Liver (tissue), 3 donors: Measurements from ENCODE around the gene GRK5.

ENCODE experiments used
- EGR1 ChIP-seq, 2 donors: IDR thresholded peaks; 2 replicates each; pipeline ENCODE4 v1.6.1; 2016 to 2018; ENCODE audit warnings: antibody characterized with exemption in 2 of 2, low read depth in 2 of 2
- GABPA ChIP-seq, 2 donors: IDR thresholded peaks in 1 of 2; conservative IDR thresholded peaks in 1 of 2; 2 replicates each; pipeline ENCODE4 v1.6.1; 2016; ENCODE audit warnings: antibody characterized with exemption in 2 of 2, mild to moderate bottlenecking in 1 of 2, moderate library complexity in 1 of 2
- HNF4A ChIP-seq, 2 donors: conservative IDR thresholded peaks; 2 replicates each; pipeline ENCODE4 v1.6.1; 2016; ENCODE audit warnings: antibody characterized with exemption in 2 of 2, mild to moderate bottlenecking in 2 of 2
- JUND ChIP-seq, 2 donors: IDR thresholded peaks; 2 replicates each; pipeline ENCODE4 v1.6.1; 2016; ENCODE audit warnings: antibody characterized with exemption in 2 of 2
- RAD21 ChIP-seq, 2 donors: IDR thresholded peaks; 2 replicates each; pipeline ENCODE4 v1.6.1; 2016; ENCODE audit warnings: antibody characterized with exemption in 2 of 2, mild to moderate bottlenecking in 2 of 2
- SP1 ChIP-seq: IDR thresholded peaks from 2 replicates; pipeline ENCODE4 v1.6.1; 2018; ENCODE audit warnings: antibody characterized with exemption, mild to moderate bottlenecking
- TAF1 ChIP-seq: conservative IDR thresholded peaks from 2 replicates; pipeline ENCODE4 v1.6.1; 2016; ENCODE audit warnings: antibody characterized with exemption, mild to moderate bottlenecking
- YY1 ChIP-seq: IDR thresholded peaks from 2 replicates; pipeline ENCODE4 v1.6.1; 2016; ENCODE audit warnings: antibody characterized with exemption, mild to moderate bottlenecking
- TF ChIP-seq, protein P1 (sequence below): IDR thresholded peaks from 2 replicates; pipeline ENCODE4 v1.6.1; 2016; ENCODE audit warnings: antibody characterized with exemption
- TF ChIP-seq, protein P2 (sequence below): fragments of 150-350 bp; IDR thresholded peaks from 2 replicates; pipeline ENCODE4 v1.5.1; 2017; ENCODE audit warnings: improper control_type of control experiment, low read depth, low read length; ENCODE audit not compliant: missing input control
- TF ChIP-seq, protein P3 (sequence below): IDR thresholded peaks from 2 replicates; pipeline ENCODE4 v1.6.1; 2016; ENCODE audit warnings: antibody characterized with exemption, mild to moderate bottlenecking
- TF ChIP-seq, protein P4 (sequence below): IDR thresholded peaks from 2 replicates; pipeline ENCODE4 v1.6.1; 2016; ENCODE audit warnings: antibody characterized with exemption
- donor health status: healthy.
- donor health status: healthy.

DNA sequence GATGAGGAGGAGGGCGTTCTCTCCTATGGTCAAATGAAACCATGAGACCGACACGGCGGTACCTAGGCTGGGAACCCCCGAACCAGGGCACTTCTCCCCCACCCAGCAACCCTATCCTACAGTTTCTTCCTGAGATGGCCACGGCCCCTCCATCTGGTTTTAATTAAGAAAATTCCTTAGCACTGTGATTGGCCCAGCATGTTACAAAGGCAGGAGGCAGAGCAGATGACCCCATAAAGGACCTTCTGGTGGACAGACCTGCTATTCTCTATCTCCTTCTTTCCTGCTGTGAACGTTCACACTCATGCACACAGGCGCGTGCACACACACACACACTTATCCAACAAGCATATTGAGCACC lies 205.7 kb downstream of the GRK5 start:
- TF ChIP-seq, protein P1, sequence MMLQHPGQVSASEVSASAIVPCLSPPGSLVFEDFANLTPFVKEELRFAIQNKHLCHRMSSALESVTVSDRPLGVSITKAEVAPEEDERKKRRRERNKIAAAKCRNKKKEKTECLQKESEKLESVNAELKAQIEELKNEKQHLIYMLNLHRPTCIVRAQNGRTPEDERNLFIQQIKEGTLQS: no peak
- TF ChIP-seq, protein P2, sequence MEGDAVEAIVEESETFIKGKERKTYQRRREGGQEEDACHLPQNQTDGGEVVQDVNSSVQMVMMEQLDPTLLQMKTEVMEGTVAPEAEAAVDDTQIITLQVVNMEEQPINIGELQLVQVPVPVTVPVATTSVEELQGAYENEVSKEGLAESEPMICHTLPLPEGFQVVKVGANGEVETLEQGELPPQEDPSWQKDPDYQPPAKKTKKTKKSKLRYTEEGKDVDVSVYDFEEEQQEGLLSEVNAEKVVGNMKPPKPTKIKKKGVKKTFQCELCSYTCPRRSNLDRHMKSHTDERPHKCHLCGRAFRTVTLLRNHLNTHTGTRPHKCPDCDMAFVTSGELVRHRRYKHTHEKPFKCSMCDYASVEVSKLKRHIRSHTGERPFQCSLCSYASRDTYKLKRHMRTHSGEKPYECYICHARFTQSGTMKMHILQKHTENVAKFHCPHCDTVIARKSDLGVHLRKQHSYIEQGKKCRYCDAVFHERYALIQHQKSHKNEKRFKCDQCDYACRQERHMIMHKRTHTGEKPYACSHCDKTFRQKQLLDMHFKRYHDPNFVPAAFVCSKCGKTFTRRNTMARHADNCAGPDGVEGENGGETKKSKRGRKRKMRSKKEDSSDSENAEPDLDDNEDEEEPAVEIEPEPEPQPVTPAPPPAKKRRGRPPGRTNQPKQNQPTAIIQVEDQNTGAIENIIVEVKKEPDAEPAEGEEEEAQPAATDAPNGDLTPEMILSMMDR: no peak
- TF ChIP-seq SP1 (no peak), YY1 (no peak), GABPA (IDR thresholded peaks at IDR 0.05 in 1 of 2, conservative IDR thresholded peaks at IDR 0.05 in 1 of 2) (no peak), HNF4A (conservative IDR thresholded peaks at IDR 0.05) (no peak), TAF1 (no peak), EGR1 (IDR thresholded peaks at IDR 0.05; ENCODE audit: low read depth in 2 of 2) (no peak), JUND (IDR thresholded peaks at IDR 0.05) (no peak), RAD21 (IDR thresholded peaks at IDR 0.05) (no peak)
- TF ChIP-seq, protein P3, sequence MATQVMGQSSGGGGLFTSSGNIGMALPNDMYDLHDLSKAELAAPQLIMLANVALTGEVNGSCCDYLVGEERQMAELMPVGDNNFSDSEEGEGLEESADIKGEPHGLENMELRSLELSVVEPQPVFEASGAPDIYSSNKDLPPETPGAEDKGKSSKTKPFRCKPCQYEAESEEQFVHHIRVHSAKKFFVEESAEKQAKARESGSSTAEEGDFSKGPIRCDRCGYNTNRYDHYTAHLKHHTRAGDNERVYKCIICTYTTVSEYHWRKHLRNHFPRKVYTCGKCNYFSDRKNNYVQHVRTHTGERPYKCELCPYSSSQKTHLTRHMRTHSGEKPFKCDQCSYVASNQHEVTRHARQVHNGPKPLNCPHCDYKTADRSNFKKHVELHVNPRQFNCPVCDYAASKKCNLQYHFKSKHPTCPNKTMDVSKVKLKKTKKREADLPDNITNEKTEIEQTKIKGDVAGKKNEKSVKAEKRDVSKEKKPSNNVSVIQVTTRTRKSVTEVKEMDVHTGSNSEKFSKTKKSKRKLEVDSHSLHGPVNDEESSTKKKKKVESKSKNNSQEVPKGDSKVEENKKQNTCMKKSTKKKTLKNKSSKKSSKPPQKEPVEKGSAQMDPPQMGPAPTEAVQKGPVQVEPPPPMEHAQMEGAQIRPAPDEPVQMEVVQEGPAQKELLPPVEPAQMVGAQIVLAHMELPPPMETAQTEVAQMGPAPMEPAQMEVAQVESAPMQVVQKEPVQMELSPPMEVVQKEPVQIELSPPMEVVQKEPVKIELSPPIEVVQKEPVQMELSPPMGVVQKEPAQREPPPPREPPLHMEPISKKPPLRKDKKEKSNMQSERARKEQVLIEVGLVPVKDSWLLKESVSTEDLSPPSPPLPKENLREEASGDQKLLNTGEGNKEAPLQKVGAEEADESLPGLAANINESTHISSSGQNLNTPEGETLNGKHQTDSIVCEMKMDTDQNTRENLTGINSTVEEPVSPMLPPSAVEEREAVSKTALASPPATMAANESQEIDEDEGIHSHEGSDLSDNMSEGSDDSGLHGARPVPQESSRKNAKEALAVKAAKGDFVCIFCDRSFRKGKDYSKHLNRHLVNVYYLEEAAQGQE: no peak
- TF ChIP-seq, protein P4, sequence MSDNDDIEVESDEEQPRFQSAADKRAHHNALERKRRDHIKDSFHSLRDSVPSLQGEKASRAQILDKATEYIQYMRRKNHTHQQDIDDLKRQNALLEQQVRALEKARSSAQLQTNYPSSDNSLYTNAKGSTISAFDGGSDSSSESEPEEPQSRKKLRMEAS: no peak
